OCI-LY1 (cell line): Measurements from ENCODE around the gene LIN7B.

ENCODE experiments used
- EZH2 ChIP-seq: fragments of 200-600 bp; sonication (generic), shearing (Covaris generic); IDR thresholded peaks from 2 replicates; pipeline ENCODE4 v1.8.0; 2017; ENCODE audit warnings: borderline replicate concordance, mixed run types, mild to moderate bottlenecking, antibody characterized with exemption, low read length, moderate library complexity, mixed read lengths
- TF ChIP-seq, protein P1 (sequence below): fragments of 200-600 bp; sonication (generic), shearing (Covaris generic); IDR thresholded peaks from 2 replicates; pipeline ENCODE4 v1.5.1; 2017; ENCODE audit warnings: mild to moderate bottlenecking, antibody characterized with exemption, low read length, moderate library complexity, mixed read lengths

GRCh38 chr19:49151267-49152118, 37.3 kb downstream of the LIN7B start:
- TF ChIP-seq, protein P1, sequence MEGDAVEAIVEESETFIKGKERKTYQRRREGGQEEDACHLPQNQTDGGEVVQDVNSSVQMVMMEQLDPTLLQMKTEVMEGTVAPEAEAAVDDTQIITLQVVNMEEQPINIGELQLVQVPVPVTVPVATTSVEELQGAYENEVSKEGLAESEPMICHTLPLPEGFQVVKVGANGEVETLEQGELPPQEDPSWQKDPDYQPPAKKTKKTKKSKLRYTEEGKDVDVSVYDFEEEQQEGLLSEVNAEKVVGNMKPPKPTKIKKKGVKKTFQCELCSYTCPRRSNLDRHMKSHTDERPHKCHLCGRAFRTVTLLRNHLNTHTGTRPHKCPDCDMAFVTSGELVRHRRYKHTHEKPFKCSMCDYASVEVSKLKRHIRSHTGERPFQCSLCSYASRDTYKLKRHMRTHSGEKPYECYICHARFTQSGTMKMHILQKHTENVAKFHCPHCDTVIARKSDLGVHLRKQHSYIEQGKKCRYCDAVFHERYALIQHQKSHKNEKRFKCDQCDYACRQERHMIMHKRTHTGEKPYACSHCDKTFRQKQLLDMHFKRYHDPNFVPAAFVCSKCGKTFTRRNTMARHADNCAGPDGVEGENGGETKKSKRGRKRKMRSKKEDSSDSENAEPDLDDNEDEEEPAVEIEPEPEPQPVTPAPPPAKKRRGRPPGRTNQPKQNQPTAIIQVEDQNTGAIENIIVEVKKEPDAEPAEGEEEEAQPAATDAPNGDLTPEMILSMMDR = no peak
- TF ChIP-seq EZH2 = no peak
